Measurements from ENCODE around the gene SDR9C7.
"Not testable (repeated sequence)": the region's sequence is repeated elsewhere in the genome, so short reads cannot be mapped to it uniquely, and the experiment has no call there.

Gene SDR9C7

GRCh38 chr12:56935752-56936151, 1.5 kb upstream of the SDR9C7 start:
- TF ChIP-seq ZNF274 (IDR thresholded peaks at IDR 0.05; ENCODE audit: low read depth, low read length) = no peak
- H3K4me3 ChIP-seq (ENCODE audit: low read length) = no peak overlapping the region

DNA sequence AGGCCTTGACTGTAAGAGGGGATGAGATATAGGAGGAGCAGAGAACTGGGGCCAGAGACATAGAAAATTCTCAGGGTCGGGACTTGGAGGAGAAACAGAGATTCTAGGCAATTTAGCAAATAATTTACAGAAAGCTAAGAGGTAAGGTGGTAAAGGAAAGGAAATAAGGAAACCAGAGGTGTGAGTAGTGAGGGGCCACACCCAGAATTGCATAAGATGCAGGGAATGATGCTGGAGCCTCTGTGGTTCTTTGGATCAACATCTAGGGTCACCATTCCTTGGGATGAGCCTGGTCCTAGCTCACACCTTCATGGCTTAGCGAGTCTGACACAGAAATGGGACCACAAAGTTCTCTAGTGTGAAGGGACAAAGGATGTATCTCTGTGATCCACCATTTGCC, 949 bp upstream of the SDR9C7 start:
- no peak overlapping the region for H3K4me3 ChIP-seq (ENCODE audit: low read length)
- no peak for TF ChIP-seq ZNF274 (IDR thresholded peaks at IDR 0.05; ENCODE audit: low read depth, low read length)

DNA sequence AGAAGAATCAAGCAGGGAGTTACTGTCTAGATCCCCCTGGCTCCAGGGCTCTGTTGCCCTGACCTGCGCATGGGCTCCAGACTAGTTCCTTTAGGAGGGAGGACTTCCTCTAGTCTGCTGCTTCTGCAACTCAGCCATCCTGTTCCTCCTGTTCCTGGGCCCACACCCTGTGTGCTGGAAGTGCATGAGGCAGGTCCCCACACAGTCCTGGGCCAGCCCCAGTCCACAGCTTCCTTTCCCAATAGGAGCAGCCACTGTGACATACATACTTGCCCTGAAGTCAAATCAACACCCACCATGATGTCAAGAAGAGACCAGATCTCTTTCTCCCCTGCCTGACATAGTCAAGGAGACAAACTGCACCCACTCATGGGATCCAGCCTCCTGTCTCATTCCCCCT, 1.3 kb downstream of the SDR9C7 start:
- TF ChIP-seq ZNF274 (IDR thresholded peaks at IDR 0.05; ENCODE audit: low read depth, low read length) = no peak
- no peak overlapping the region for H3K4me3 ChIP-seq (ENCODE audit: low read length)

DNA sequence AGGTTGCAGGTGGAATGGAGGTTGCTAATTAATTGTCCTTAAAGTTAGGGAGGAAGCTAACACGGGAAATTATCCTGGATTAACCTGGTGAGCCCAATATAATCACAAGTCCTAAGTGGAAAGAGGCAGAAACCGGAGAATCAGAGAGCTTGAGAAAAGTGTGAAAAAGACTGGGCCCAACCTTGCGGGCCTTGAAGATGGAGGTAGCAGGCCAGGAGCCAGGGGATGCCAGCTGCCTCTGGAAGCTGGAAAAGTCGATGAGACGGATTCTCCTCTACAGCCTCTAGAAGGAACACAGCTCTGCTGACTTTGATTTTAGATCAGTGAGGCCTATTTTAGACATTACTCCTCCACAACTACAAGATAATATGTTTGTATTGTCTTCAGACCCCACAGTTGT, 2.1 kb downstream of the SDR9C7 start:
- TF ChIP-seq ZNF274 (IDR thresholded peaks at IDR 0.05; ENCODE audit: low read depth, low read length) = no peak
- H3K4me3 ChIP-seq (ENCODE audit: low read length) = no peak overlapping the region

DNA sequence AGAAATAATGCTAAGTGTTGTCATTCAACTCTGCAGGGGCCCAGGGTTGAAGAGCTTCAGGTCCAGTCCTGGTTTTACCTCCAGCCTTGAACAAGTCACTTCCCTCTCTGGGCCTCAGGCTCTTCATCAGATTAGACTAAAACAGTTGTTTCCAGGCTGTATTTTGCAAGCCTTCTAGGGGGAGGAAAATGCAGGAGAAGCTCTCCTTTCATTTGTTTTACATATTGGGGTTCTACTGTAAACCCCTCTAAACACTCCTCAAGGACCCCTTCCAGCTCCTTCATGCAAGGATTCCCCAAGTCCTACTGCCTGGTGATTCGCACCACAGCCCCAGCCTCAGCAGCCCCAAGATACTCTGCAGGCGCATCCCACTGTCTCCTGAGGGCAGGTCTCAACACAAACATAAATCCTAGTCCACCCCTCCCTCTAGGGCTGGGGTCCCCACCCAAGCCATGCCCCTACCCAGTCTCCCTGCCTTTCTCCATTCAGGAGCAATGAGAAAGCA, 2.7 kb downstream of the SDR9C7 start:
- no peak overlapping the region for H3K4me3 ChIP-seq (ENCODE audit: low read length)
- no peak for TF ChIP-seq ZNF274 (IDR thresholded peaks at IDR 0.05; ENCODE audit: low read depth, low read length)

DNA sequence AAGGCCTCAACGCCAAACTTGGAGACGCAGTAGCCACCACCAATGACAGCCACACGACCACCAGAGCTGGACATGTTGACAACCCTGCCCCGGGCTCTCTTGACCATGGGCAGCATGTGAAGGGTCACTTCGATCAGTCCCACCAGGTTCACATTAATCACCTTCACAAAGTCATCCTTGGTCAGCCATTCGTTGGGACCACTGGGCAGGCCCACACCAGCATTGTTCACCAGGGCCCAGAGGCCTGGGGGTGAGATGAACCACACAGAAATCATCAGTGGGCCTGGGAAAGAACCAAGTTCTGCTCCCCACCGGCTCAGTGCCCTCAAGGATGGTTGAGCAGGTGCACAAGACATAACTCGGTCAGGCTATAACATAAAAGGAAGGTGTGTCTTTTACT, 4.0 kb downstream of the SDR9C7 start:
- TF ChIP-seq ZNF274 (IDR thresholded peaks at IDR 0.05; ENCODE audit: low read depth, low read length) = no peak
- H3K4me3 ChIP-seq (ENCODE audit: low read length) = no peak overlapping the region

- no peak overlapping the region for H3K4me3 ChIP-seq (ENCODE audit: low read length)
- TF ChIP-seq ZNF274 (IDR thresholded peaks at IDR 0.05; ENCODE audit: low read depth, low read length) = no peak
These were observed 4.4 kb downstream of the SDR9C7 start for GRCh38 chr12:56929780-56930179.

DNA sequence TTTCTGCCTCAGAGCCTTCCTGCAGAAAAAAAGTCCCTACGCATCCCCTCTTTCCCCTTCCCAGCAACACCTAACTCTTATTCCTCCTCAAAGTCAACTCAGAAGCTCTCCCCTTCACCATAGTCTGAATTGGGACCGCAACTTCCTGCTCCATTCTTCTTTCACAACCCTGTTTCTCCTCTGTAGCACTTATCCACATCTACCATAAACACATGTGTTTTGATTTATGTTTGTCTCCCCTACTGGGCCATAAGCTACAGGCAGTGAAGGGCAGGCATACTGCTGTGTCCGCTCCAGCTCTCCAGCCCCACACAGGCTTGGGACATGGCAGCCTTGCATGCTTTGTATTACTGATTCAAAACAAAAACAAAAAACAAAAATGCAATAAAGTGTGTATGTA, 5.9 kb downstream of the SDR9C7 start:
- H3K4me3 ChIP-seq (ENCODE audit: low read length) = no peak overlapping the region
- no peak for TF ChIP-seq ZNF274 (IDR thresholded peaks at IDR 0.05; ENCODE audit: low read depth, low read length)

- TF ChIP-seq ZNF274 (IDR thresholded peaks at IDR 0.05; ENCODE audit: low read depth, low read length) = no peak
- H3K4me3 ChIP-seq (ENCODE audit: low read length) = no peak overlapping the region
These were observed 6.9 kb downstream of the SDR9C7 start for GRCh38 chr12:56927281-56927680.

GRCh38 chr12:56922031-56922430, 12.2 kb downstream of the SDR9C7 start:
- TF ChIP-seq ZNF274 (IDR thresholded peaks at IDR 0.05; ENCODE audit: low read depth, low read length) = no peak
- no peak overlapping the region for H3K4me3 ChIP-seq (ENCODE audit: low read length)

DNA sequence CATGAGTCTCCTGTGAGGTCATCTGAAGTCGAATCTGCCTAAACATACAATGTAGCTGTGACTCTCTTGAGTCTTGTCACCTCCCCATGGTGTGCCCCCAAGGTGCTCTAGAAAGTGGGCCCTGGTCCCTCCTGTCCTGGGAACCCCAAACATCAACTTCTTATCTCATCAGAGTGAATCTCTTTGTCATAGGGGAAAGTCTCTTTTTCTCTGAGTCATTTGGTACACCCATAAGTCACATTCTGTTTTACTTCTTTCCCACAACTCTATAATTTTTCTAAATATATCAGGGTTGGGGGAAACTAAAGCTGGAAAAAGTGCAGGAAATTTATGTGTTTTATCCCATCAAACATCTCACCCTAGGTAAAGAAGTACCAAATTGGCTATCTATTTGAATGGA, 12.9 kb downstream of the SDR9C7 start:
- no peak for TF ChIP-seq ZNF274 (IDR thresholded peaks at IDR 0.05; ENCODE audit: low read depth, low read length)
- H3K4me3 ChIP-seq (ENCODE audit: low read length) = no peak overlapping the region

- not testable (repeated sequence) for H3K4me3 ChIP-seq (ENCODE audit: low read length)
These were observed 16.1 kb downstream of the SDR9C7 start for GRCh38 chr12:56918139-56918538.

DNA sequence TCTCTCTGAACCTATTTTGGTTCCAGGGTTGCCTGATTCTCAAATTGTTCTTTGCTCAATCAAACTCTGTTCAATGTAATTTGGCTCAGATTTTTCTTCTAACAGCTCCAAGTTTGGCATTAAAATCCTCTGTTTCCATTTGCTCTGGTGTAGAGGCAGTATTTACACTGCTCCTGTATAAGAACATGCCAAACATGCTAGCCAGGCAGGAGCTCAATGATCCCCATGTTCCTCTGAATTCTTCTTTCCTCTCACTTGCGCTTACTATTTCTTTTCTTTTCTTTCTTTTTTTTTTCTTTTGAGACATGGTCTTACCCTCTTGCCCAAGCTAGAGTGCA, 17.2 kb downstream of the SDR9C7 start:
- no peak for TF ChIP-seq ZNF274 (IDR thresholded peaks at IDR 0.05; ENCODE audit: low read depth, low read length)
- no peak overlapping the region for H3K4me3 ChIP-seq (ENCODE audit: low read length)

DNA sequence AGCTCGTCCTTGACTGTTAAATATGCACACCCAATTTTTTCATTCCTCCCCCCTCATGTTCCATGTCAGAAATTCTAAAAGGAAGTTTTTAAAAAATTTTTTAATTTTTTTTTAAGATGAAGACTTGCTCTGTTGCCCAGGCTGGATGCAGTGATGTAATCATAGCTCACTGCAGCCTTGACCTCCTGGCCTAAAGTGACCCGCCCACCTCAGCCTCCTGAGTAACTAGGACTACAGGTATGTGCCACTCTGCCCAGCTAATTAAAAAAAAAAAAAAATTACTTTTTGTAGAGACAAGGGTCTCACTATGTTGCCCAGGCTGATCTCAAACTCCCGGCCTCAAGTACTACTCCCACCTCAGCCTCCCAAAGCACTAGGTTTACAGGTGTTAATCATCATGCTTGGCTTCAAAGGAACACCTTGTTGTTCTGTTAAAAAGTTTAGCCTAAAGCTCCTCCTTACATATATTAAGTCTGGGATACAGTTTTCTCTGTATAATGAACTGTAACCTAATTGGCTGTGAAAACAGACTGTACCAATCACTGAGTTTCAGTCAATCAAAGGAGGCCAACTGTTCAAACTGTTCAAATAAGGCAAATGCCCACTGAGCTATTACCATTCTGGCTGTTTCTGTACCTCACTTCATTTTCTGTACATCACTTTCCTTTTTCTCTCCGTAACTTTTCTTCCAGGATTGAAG, 17.8 kb downstream of the SDR9C7 start:
- no peak overlapping the region for H3K4me3 ChIP-seq (ENCODE audit: low read length)
- TF ChIP-seq ZNF274 (IDR thresholded peaks at IDR 0.05; ENCODE audit: low read depth, low read length) = no peak

GRCh38 chr12:56914724-56915123, 19.5 kb downstream of the SDR9C7 start:
- TF ChIP-seq ZNF274 (IDR thresholded peaks at IDR 0.05; ENCODE audit: low read depth, low read length) = no peak
- no peak overlapping the region for H3K4me3 ChIP-seq (ENCODE audit: low read length)

- TF ChIP-seq ZNF274 (IDR thresholded peaks at IDR 0.05; ENCODE audit: low read depth, low read length) = no peak
- no peak overlapping the region for H3K4me3 ChIP-seq (ENCODE audit: low read length)
These were observed 20.0 kb downstream of the SDR9C7 start for GRCh38 chr12:56914256-56914655.

DNA sequence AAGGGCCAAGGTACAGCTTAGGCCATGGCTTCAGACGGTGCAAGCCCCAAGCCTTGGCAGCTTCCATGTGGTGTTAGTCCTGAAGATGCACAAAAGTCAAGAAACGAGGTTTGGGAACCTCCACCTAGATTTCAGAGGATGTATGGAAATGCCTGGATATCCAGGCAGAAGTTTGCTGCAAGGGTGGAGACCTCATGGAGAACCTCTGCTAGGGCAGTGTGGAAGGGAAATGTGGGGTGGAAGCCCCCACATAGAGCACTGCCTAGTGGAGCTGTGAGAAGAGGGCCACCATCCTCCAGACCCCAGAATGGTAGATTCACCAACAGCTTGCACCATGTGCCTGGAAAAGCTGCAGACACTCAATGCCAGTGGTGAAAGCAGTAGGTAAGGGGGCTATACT, 24.8 kb downstream of the SDR9C7 start:
- not testable (repeated sequence) for H3K4me3 ChIP-seq (ENCODE audit: low read length)

Data from GM08714 (cell line).